Purkinje cell (primary cell): Measurements from ENCODE around the gene CRNKL1. TPM values are rescaled to one million over a fixed set of nuclear protein-coding genes. Genes with fewer than 3 reads are reported as not detected.

Source experiments
- polyA plus RNA-seq: library from polyadenylated mRNA; unstranded; fragments of >200 nt; fragmentation: Nextera tagmentation; gene quantifications from 2 replicates; pipeline ENCODE4 v1.2.1, GENCODE V29; 2014

CRNKL1 gene
- polyA plus RNA-seq = 10.0 and 19.4 TPM in 2 replicates

DNA sequence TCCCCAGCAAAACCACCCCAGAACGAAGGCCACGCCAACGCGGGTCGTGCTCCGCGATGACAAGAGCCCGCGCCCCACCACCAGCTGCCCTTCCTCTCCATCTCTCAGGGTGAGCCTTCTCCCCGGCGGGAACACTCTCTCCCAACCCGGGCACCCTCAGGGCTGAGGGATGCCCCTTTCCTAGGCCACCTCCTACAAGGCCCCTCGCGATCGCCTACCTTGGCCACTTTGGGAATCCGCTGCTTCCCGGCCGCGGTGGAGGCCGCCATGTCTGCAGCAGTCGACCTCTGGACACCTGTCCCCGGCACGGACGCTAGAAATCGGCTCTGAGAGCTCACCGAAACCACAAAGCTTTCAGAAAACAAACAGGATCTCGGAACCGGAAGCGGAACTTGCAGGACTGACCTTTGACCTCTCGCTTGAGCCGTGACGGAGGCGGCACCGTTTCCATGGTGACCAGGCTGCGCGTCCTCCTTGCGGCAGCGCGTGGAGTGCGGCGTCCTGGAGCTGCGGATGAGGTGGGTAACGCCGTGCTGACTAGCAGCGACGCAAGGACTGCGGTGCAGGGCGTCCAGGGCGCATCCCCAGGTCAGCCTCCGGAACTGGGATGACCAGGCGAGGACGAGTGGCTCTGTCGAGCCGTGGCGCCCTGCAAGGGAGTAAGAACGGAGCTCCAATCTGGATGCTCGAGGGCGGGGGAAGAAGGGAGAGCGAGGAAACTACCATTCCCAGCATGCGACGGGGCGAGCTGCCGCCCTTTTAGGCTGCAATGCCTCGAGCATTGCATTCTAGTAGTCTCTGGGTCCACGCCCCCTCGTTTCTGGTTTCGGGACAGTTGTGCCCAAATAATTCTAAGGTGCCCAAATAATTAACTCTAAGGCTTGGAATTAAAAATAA, at the start of gene CRNKL1, which contains the start of gene CFAP61:
Gene CRNKL1, minus strand, starts transcription at position 393 of the 897 bp plus-strand sequence. Its CDS starts 124 bp downstream, at position 269.
Gene CFAP61, plus strand, starts transcription at position 459 of the 897 bp plus-strand sequence. CDS start 4,122 bp downstream, outside the sequence.

DNA sequence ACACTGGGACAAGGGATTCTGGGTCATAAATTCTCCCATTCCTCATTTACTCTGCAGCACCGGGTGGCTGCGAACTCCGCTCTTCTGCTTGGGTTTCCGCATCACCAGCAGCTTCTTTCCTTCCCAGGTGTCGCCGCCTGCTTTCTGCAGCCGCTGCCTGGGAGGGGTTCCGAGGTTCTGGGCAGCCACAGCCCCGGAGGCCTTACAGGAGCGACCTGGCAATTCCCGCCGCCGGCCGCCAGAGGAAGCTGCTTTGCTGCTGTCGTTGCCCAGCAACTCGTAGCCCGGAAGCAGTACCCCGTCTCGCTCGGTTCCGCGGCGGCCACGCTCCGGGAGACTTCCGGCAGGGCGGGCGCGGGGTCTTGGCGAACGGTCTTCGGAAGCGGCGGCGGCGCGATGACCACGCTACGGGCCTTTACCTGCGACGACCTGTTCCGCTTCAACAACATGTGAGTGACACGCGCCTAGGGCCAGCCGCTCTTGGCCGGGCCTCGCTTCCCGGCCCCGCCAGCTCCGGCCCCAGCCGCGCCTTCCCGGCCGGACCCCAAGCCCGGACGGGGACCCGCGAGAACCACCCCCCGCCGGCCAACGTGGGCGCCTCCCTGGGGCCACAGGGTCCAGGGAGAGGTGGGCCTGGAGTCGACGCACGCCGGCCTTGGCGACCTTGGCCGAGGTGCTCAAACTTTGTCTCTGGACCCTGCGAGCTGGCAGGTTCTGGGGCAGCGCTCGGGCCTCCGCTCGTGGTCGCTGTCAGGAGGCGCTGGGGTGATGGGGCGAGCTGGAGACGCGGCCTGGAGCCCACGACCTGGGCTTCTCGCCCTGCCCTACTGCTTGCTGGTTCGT, 35.0 kb downstream of the CRNKL1 start, which contains the start of gene NAA20:
Gene NAA20, plus strand, starts transcription at position 362 of the 843 bp plus-strand sequence. Its CDS starts 35 bp downstream, at position 397.

Other genes starting within 250 kb of the CRNKL1 start
- gene NAA20, start 35.1 kb downstream of the CRNKL1 start, polyA plus RNA-seq = 269 and 425 TPM in 2 replicates
- gene CFAP61, start 66 bp upstream of the CRNKL1 start, polyA plus RNA-seq = 3.3 and 12.1 TPM in 2 replicates